ENCODE data around the gene RNU1-2.
"Not testable (repeated sequence)": the region's sequence is repeated elsewhere in the genome, so short reads cannot be mapped to it uniquely, and the experiment has no call there.

RNU1-2 gene

GRCh38 chr1:16911851-16912721, 16.3 kb downstream of the RNU1-2 start:
- DNase-seq, result not testable (repeated sequence)

- DNase-seq, result not testable (repeated sequence)
These were observed 17.0 kb downstream of the RNU1-2 start for GRCh38 chr1:16912742-16913141.

DNA sequence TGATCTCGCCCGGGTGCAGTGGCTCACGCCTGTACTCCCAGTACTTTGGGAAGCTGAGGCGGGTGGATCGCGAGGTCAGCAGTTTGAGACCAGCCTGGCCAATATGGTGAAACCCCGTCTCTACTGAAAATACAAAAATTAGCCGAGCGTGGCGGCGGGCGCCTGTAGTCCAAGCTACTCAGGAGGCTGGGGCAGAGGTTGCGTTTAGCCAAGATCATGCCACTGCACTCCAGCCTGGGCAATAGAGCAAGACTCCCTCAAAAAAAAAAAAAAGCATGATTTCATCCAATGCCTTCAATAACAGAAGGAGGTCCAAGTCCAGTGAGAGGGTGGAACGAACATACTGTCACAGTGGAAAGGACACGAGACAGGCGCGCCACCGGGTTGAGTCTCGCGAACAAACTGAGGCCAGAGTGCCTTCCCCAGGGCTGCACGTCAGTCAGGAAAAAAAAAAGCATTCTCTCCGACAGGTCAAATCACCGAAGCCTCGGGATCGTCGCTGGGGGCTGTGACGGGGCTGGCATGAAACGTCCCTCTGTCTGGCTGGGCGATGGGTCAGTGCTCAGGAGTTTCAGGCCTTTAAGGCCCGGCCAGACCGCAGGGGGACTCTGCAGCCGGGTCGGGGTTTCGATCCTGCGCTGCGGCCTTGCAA, 17.5 kb downstream of the RNU1-2 start:
- DNase-seq, result no peak

GRCh38 chr1:16913833-16914662, 18.3 kb downstream of the RNU1-2 start:
- peak; percentile 88 to 94 (median 90) for DNase-seq

DNA sequence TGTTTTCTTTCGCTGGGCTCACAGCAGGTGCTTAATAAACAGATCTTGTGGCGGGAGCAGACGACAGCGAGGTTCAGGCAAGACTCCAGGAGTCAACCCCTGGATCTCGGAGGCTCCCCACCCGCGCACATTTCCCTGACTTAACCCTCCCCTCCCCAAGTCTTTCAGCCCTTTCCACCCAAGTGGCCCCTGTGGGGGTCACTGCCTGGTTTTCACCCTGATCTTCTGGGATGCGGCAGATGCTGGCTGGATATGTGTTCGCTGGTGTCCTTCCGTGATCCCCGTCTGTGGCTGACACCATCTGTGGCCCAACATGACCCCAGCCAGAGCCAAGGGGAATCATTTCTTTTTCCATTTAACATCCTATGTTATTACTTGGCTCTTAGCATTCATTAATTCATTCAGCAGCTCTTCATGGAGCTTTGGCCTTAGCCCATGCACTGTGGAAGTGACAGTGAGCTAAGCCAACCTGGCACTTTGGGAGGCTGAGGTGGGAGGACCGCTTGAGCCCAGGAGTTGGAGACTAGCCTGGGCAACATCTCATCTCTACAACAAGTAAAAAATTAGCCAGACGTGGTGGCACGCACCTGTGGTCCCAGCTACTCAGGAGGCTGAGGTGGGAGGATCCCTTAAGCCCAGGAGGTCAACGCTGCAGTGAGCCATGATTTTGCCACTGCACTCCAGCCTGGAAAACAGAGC, 19.3 kb downstream of the RNU1-2 start:
- DNase-seq, result not testable (repeated sequence)

GRCh38 chr1:16915627-16915973, 19.8 kb downstream of the RNU1-2 start:
- DNase-seq, result no peak

DNA sequence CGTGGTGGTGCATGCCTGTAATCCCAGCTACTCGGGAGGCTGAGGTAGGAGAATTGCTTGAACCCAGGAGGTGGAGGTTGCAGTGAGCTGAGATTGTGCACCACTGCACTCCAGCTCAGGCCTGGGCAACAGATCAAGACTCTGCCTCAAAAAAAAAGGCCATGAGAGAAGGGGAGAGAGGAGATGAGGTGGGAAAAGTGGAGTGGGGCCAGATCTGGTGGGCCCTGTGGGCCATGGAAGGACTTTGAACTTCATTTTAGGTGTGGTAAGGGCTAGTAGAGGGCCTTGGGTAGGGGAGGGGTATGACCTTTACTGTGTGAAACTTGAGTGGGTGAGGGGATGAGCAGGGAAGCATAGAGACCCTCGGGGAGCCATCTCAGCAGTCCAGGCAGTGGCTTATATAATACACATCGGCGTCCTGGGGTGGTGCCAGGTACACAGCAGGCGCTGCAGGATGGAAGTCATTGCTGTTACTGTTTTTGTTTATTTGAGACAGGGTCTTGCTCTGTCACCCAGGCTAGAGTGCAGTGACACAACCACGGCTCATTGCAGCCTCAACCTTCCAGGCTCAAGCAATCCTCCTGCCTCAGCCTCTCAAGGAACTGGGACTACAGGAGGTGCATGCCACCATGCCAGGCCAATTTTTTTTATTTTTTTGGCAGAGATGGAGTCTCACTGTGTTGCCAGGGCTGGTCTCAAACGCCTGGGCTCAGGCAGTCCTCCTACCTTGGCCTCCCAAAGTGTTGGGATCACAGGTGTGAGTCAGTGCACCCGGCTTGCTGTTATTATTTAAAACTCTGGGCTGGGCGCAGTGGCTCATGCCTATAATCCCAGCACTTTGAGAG, 20.5 kb downstream of the RNU1-2 start:
- not testable (repeated sequence) for DNase-seq

GRCh38 chr1:16918371-16918770, 22.6 kb downstream of the RNU1-2 start:
- no peak for DNase-seq

DNA sequence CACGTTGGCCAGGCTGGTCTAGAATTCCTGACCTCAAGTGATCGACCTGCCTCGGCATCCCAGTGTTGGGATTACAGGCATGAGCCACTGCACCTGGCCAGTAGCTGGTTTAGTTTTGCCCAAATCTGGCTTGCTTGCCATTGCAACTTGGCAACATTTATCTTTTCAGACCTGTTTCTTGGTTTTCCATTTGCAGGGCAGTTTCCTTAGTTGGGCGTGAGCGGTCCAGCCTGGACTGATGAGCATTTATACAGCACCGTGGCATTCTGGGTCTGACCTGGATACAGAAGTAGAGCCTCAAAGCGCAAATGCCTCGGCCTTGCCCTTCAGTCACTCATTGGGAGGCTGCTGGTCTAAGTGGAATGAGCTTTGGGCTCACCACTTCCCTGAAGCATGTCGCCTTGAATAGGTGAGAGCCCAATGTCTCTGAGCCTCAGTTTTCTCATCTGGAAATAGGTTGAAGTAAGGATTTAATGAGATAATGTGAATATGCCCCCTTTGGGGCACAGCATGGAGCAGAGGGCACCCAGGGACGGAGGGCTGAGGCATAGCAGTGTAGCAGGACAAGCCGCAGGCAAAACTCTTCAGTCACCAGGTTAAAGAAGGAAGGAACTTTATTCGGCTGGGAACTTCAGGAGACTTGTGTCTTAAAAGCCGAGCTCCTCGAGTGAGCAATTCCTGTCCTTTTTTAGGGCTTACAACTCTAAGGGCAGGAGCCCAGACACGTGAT, 23.3 kb downstream of the RNU1-2 start:
- DNase-seq, result not testable (repeated sequence)

DNA sequence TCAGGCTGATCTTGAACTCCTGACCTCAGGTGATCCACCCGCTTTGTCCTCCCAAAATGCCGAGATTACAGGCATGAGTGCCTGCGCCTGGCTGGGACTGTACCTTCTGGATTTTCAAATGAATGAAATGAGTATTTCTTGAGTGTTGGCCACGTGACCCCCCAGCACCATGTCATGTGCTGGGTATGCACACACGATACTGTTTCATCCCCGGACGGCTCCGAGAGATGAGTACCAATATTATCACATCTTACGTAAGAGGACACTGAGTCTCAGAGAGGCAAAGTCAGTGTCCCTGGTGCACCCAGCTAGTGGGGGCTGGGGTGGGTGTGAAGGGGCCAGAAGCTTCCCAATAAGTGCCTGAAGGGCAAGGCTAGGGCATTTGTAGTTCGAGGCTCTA, 25.2 kb downstream of the RNU1-2 start:
- no peak for DNase-seq

DNA sequence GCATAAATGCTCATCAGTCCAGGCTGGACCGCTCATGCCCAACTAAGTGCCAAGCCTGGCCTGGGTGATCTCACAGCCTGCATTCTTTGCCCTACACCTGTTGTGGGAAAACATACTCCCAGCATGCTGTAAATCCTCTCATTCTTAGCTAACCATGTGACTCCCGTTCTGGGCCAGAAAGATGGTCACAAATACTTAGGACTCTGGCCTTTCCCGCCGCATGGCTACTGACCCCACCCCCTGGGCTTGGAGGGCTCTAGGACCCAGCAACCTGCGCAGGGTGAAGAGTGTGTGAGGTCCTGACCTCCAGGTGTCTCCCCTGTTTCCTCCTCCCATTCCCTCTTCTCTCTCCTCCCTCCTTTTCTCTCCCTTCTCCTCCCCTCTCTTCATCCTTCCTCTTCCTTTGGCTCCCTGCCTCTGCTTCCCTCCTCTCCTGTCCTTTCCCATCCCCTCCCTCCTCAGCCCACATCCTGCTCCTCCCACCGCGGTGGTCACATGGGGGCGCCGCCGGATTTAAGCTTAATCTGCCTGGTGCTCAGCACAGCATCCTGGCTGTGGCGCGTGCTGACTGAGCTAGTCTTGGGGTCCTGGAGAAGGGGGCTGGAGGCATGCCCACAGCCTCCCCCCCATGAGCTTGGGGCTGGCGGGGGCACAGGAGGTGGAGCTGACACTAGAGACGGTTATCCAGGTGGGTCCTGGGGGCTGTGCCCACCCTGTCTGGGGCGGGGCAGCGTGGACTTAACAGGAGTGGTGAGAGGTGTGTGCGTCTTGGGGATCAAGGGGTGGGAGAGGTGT, 25.8 kb downstream of the RNU1-2 start, which contains the start of gene CROCC:
TSS of gene CROCC (plus strand) at position 541 of the 795 bp plus-strand sequence. CDS start at position 629, 88 bp downstream.
- DNase-seq, result peak in 1 of 5 donors; percentile 16

- no peak for DNase-seq
These were observed 26.7 kb downstream of the RNU1-2 start for GRCh38 chr1:16922466-16922865.

GRCh38 chr1:16922885-16923431, 27.2 kb downstream of the RNU1-2 start:
- DNase-seq, result no peak

- DNase-seq, result no peak
These were observed 28.6 kb downstream of the RNU1-2 start for GRCh38 chr1:16924216-16924918.

DNA sequence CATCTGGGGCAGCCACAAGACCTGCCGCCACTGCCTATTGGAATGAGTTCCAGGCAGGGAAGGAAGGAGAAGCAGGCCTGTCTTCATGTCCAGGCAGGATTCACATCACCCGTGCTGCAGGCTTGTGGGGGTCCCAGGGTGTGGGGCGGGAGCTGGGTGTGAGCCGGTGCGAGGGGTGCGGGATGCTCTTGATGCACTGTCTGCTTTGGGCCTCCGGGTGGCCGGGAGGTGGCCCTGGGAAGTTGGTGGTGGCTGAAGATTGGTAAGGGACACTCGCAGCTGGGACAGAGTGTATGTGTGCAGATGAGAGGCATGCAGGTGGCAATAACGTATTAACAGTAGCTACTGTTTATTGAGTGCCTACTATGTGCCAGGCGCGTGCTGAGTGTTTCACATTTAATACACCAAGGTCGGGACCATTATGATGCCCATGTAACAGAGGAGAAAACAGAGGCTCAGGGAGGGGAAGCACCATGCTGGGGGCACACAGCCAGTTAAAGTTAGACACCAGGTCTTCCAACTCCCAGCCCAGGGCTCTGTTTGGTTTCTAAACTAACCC, 29.2 kb downstream of the RNU1-2 start:
- DNase-seq, result no peak

DNA sequence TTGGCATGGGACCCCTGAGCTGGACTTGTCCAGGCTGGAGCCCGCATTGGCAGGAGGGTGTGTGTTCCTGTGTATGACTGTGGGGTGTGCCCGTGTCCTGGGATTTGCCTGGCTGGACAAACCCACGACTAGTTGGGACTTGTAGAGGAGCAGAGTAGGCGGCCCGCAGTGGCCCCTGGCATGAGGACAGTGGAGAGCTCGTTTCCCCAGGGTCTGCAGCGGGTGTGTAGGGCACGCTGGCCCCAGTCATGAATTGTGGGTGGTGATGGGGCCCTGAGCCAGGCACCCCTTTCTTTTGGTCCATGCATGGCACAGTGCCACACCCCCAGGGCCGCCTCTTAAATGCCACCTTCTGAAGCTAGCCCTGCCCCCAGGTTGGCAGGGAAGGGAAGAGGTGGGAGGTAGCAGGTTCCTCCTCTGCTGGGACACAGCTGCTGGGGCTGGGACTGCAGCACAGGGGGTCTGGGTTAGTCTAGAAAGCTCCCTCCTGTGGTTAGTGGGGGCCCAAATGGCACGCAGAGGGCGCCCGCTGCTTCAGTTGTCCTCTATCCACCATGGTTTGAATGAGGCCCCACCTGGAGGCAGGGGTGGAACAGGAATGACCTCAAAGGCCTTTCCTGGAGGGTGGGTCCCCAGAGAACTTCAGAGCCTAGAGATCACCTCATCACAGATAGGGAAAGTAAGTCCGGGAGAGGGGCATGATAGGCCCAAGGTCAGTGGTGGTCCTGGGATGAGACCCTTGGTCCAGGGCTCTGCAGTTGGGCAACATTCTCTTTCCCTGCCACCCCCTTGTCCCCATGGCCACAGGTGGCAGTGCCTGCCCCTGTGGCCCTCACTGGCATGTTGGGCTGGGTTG, 30.1 kb downstream of the RNU1-2 start:
- DNase-seq, result no peak

DNA sequence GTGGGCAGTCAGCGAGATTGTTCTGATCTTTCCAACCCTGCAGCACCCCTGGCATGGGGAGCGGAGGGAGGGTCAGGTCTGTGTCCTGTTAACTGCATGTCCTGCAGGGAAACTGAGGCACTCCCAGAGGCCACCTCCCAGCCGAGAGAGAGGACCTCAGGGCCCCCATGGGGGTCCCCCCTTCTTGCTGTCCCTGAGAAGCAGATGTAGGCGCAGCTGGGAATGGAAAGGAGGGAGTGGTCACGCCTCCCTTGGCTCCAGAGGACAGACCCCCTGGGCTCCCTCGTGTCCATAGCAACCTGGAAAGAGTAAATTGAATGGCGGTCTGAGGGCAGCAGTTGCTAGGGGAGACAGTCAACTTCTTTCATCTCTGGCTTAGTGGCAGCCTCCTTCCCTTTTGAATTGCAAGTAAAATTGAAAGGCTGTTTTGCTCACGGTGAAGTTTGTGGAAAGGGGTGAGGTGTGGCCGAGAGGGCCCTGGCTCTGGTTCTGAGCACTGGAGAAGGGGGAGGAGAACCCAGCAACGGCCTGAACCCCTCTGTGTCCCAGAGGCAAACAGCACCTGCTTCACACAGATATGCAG, 30.8 kb downstream of the RNU1-2 start:
- DNase-seq, result no peak
